ENCODE measurements around the gene SETX.

- TF ChIP-seq CTCF (IDR thresholded peaks at IDR 0.05) (no peak), POLR2A (IDR thresholded peaks at IDR 0.05) (no peak)
Measured at GRCh38 chr9:132216861-132217619, 137.7 kb downstream of the SETX start.

Measured in Peyer's patch (tissue), 4 donors.